Immature natural killer cell (primary cell): Measurements from ENCODE around the gene PJA1. TPM values are rescaled to one million over a fixed set of nuclear protein-coding genes. Genes with fewer than 3 reads are reported as not detected.

Experiments
- DNase-seq, 3 donors: peaks; one replicate each; pipeline ENCODE4 v3.0.0; 2022; ENCODE audit warnings: mixed read lengths in 1 of 3
- H3K27ac Mint-ChIP-seq, 6 donors: one replicate each; pipeline ENCODE4 v1.8.0; 2020; ENCODE audit warnings: mixed read lengths in 6 of 6, mild to moderate bottlenecking in 5 of 6, inconsistent platforms in 4 of 6, moderate library complexity in 3 of 6
- H3K27me3 Mint-ChIP-seq, 3 donors: one replicate each; pipeline ENCODE4 v1.8.0; 2020 to 2021; ENCODE audit warnings: low read depth in 3 of 3, mild to moderate bottlenecking in 3 of 3, mixed read lengths in 3 of 3, moderate library complexity in 3 of 3, inconsistent platforms in 1 of 3
- H3K36me3 Mint-ChIP-seq, 3 donors: one replicate each; pipeline ENCODE4 v1.8.0; 2020; ENCODE audit warnings: mixed read lengths in 3 of 3, inconsistent platforms in 2 of 3, mild to moderate bottlenecking in 2 of 3
- H3K4me1 Mint-ChIP-seq, 2 donors: one replicate each; pipeline ENCODE4 v1.8.0; 2020; ENCODE audit warnings: inconsistent platforms in 2 of 2, mild to moderate bottlenecking in 2 of 2, mixed read lengths in 2 of 2, moderate library complexity in 1 of 2
- H3K4me3 Mint-ChIP-seq, 5 donors: one replicate each; pipeline ENCODE4 v1.8.0; 2020; ENCODE audit warnings: mild to moderate bottlenecking in 5 of 5, mixed read lengths in 5 of 5, inconsistent platforms in 3 of 5, moderate library complexity in 3 of 5
- H3K9me3 Mint-ChIP-seq, 6 donors: one replicate each; pipeline ENCODE4 v1.8.0; 2020; ENCODE audit warnings: mild to moderate bottlenecking in 6 of 6, mixed read lengths in 6 of 6, inconsistent platforms in 4 of 6, moderate library complexity in 3 of 6
- polyA plus RNA-seq, 3 donors: library from polyadenylated mRNA; unstranded; fragments of 300-500 nt; fragmentation: Illumina TruSeq; gene quantifications; one replicate each; pipeline ENCODE4 v1.2.3, GENCODE V29; 2021

The PJA1 gene
- polyA plus RNA-seq, 3 donors from 2014 or later = 28.9 to 42.2 (median 36.4) TPM

- peaks cover 0 to 2% (median 0%) of the 10 kb centered on the region in 6 donors for H3K9me3 Mint-ChIP-seq
- H3K27ac Mint-ChIP-seq = no peak overlapping the region
Observed at GRCh38 chrX:69127466-69127865, 37.8 kb downstream of the PJA1 start.

GRCh38 chrX:69126642-69127041 is 38.6 kb downstream of the PJA1 start:
- Mint-ChIP-seq H3K27me3 (peaks cover 4 to 17% (median 5%) of the 10 kb centered on the region in 3 donors), H3K4me1 (no peaks in the 10 kb centered on the region), H3K27ac (no peak overlapping the region), H3K36me3 (no peaks in the 10 kb centered on the region), H3K4me3 (no peak overlapping the region), H3K9me3 (peaks cover 0 to 2% (median 0%) of the 10 kb centered on the region in 6 donors)
- DNase-seq = no peak

More at GRCh38 chrX:69127466-69127865, 37.8 kb downstream of the PJA1 start:
- Mint-ChIP-seq H3K4me1 (no peaks in the 10 kb centered on the region), H3K36me3 (no peaks in the 10 kb centered on the region), H3K4me3 (no peak overlapping the region), H3K27me3 (peaks cover 4 to 17% (median 8%) of the 10 kb centered on the region in 3 donors)
- DNase-seq = no peak

GRCh38 chrX:69125094-69125493 is 40.2 kb downstream of the PJA1 start:
- DNase-seq = no peak
- H3K36me3 Mint-ChIP-seq = no peaks in the 10 kb centered on the region
- no peaks in the 10 kb centered on the region for H3K4me1 Mint-ChIP-seq
- H3K27ac Mint-ChIP-seq = no peak overlapping the region
- H3K9me3 Mint-ChIP-seq = peaks cover 0 to 2% (median 0%) of the 10 kb centered on the region in 6 donors
- peaks cover 3 to 9% (median 4%) of the 10 kb centered on the region in 3 donors for H3K27me3 Mint-ChIP-seq
- no peak overlapping the region for H3K4me3 Mint-ChIP-seq

GRCh38 chrX:69124108-69124507 is 41.1 kb downstream of the PJA1 start:
- H3K36me3 Mint-ChIP-seq = no peaks in the 10 kb centered on the region
- H3K27ac Mint-ChIP-seq = no peak overlapping the region
- H3K4me3 Mint-ChIP-seq = no peak overlapping the region
- H3K27me3 Mint-ChIP-seq = peaks cover 3 to 9% (median 4%) of the 10 kb centered on the region in 3 donors
- no peak for DNase-seq
- H3K9me3 Mint-ChIP-seq = peaks cover 0 to 2% (median 0%) of the 10 kb centered on the region in 6 donors
- no peaks in the 10 kb centered on the region for H3K4me1 Mint-ChIP-seq

GRCh38 chrX:69123481-69123880 is 41.8 kb downstream of the PJA1 start:
- no peak for DNase-seq
- peaks cover 0 to 2% (median 0%) of the 10 kb centered on the region in 6 donors for H3K9me3 Mint-ChIP-seq
- peaks cover 1 to 9% (median 4%) of the 10 kb centered on the region in 3 donors for H3K27me3 Mint-ChIP-seq
- H3K4me3 Mint-ChIP-seq = no peak overlapping the region
- H3K4me1 Mint-ChIP-seq = no peaks in the 10 kb centered on the region
- H3K27ac Mint-ChIP-seq = no peak overlapping the region
- no peaks in the 10 kb centered on the region for H3K36me3 Mint-ChIP-seq

- no peak for DNase-seq
- Mint-ChIP-seq H3K9me3 (no peaks in the 10 kb centered on the region), H3K4me3 (no peak overlapping the region), H3K36me3 (no peaks in the 10 kb centered on the region), H3K4me1 (no peaks in the 10 kb centered on the region), H3K27me3 (peaks cover 1 to 5% (median 2%) of the 10 kb centered on the region in 3 donors), H3K27ac (peak overlapping the region in 1 of 6 donors; percentile 52)
Observed at GRCh38 chrX:69121321-69122000, 43.8 kb downstream of the PJA1 start.

GRCh38 chrX:69120476-69120875 is 44.8 kb downstream of the PJA1 start:
- Mint-ChIP-seq H3K36me3 (no peaks in the 10 kb centered on the region), H3K4me1 (peaks cover 5 to 9% of the 10 kb centered on the region in 2 donors)

GRCh38 chrX:69119122-69119521 is 46.1 kb downstream of the PJA1 start:
- H3K4me3 Mint-ChIP-seq = no peak overlapping the region
- DNase-seq = no peak
- H3K36me3 Mint-ChIP-seq = no peaks in the 10 kb centered on the region
- peaks cover 8 to 20% of the 10 kb centered on the region in 2 donors for H3K4me1 Mint-ChIP-seq
- no peak overlapping the region for H3K27ac Mint-ChIP-seq
- peaks cover 0 to 3% (median 3%) of the 10 kb centered on the region in 3 donors for H3K27me3 Mint-ChIP-seq
- no peaks in the 10 kb centered on the region for H3K9me3 Mint-ChIP-seq

More at GRCh38 chrX:69120476-69120875, 44.8 kb downstream of the PJA1 start:
- no peak overlapping the region for H3K4me3 Mint-ChIP-seq
- H3K9me3 Mint-ChIP-seq = no peaks in the 10 kb centered on the region
- no peak for DNase-seq
- H3K27ac Mint-ChIP-seq = no peak overlapping the region
- H3K27me3 Mint-ChIP-seq = peaks cover 0 to 3% (median 2%) of the 10 kb centered on the region in 3 donors

- Mint-ChIP-seq H3K4me3 (no peak overlapping the region), H3K4me1 (peaks cover 8 to 20% of the 10 kb centered on the region in 2 donors), H3K9me3 (no peaks in the 10 kb centered on the region), H3K36me3 (no peaks in the 10 kb centered on the region), H3K27me3 (peaks cover 0 to 3% (median 3%) of the 10 kb centered on the region in 3 donors), H3K27ac (no peak overlapping the region)
- no peak for DNase-seq
Observed at GRCh38 chrX:69117876-69118526, 47.3 kb downstream of the PJA1 start.

- Mint-ChIP-seq H3K9me3 (no peaks in the 10 kb centered on the region), H3K4me1 (peaks cover 8 to 20% of the 10 kb centered on the region in 2 donors), H3K27me3 (peaks cover 0 to 3% (median 0%) of the 10 kb centered on the region in 3 donors), H3K4me3 (peak overlapping the region in 1 of 5 donors; percentile 5), H3K36me3 (no peaks in the 10 kb centered on the region), H3K27ac (no peak overlapping the region)
- no peak for DNase-seq
Observed at GRCh38 chrX:69116077-69116476, 49.2 kb downstream of the PJA1 start.

- Mint-ChIP-seq H3K9me3 (no peaks in the 10 kb centered on the region), H3K36me3 (no peaks in the 10 kb centered on the region), H3K4me3 (no peak overlapping the region), H3K4me1 (peaks cover 8 to 20% of the 10 kb centered on the region in 2 donors), H3K27me3 (peaks cover 0 to 3% (median 0%) of the 10 kb centered on the region in 3 donors), H3K27ac (no peak overlapping the region)
- no peak for DNase-seq
Observed at GRCh38 chrX:69113723-69114122, 51.5 kb downstream of the PJA1 start.
